ENCODE measurements around the gene HNRNPC.
A peak's percentile ranks its signal among the peaks of the same experiment; 100 is the strongest.

HNRNPC gene

DNA sequence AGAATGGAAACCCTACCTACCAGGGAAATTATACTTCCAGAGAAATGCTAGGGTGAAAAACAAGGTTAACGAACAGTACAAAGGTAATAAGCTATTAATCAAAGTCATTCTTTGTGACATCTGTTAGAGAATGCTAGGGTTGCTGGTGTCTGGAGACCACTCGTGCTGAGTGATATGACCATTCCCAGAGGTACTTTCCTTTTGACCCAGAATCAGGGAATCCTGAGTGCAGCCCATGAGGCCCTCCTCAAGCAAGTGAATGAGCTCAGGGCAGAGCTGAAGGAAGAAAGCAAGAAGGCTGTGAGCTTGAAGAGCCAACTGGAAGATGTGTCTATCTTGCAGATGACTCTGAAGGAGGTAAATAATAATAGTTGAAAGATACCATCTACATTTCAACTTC lies 42.4 kb upstream of the HNRNPC start:
- no peak overlapping the region for H3K4me2 ChIP-seq (ENCODE audit: low read depth, low read length, poor library complexity, severe bottlenecking)
- H3K9me3 ChIP-seq (ENCODE audit: insufficient read depth, low read length): no peaks in the 10 kb centered on the region
- no peak for TF ChIP-seq EZH2phosphoT487 (conservative IDR thresholded peaks at IDR 0.05; ENCODE audit: low read length)
- TF ChIP-seq, protein P1, sequence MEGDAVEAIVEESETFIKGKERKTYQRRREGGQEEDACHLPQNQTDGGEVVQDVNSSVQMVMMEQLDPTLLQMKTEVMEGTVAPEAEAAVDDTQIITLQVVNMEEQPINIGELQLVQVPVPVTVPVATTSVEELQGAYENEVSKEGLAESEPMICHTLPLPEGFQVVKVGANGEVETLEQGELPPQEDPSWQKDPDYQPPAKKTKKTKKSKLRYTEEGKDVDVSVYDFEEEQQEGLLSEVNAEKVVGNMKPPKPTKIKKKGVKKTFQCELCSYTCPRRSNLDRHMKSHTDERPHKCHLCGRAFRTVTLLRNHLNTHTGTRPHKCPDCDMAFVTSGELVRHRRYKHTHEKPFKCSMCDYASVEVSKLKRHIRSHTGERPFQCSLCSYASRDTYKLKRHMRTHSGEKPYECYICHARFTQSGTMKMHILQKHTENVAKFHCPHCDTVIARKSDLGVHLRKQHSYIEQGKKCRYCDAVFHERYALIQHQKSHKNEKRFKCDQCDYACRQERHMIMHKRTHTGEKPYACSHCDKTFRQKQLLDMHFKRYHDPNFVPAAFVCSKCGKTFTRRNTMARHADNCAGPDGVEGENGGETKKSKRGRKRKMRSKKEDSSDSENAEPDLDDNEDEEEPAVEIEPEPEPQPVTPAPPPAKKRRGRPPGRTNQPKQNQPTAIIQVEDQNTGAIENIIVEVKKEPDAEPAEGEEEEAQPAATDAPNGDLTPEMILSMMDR (IDR thresholded peaks at IDR 0.05; ENCODE audit: insufficient read depth, low read length, poor library complexity, severe bottlenecking): no peak
- H4K20me1 ChIP-seq (ENCODE audit: low read depth, low read length): no peaks in the 10 kb centered on the region
- H3K4me3 ChIP-seq (ENCODE audit: insufficient read depth, low read length, poor library complexity, severe bottlenecking): no peak overlapping the region
- no peaks in the 10 kb centered on the region; the same call in 1 of the 2 replicates for H3K27me3 ChIP-seq (ENCODE audit: low read length)
- H3K9ac ChIP-seq (ENCODE audit: low read length): no peak overlapping the region
- H3F3A ChIP-seq (ENCODE audit: insufficient read depth): peaks cover 21% of the 10 kb centered on the region; the same call in 1 of the 2 replicates
- no peaks in the 10 kb centered on the region for H3K79me2 ChIP-seq (ENCODE audit: insufficient read depth, low read length)
- H3K9me2 ChIP-seq (replicated peaks; ENCODE audit: insufficient read depth, low read length): no peaks in the 10 kb centered on the region
- H3K27ac ChIP-seq (ENCODE audit: low read depth, low read length): no peak overlapping the region
- H2AFZ ChIP-seq (ENCODE audit: low read depth, low read length, severe bottlenecking): no peak overlapping the region
- no peaks in the 10 kb centered on the region for H3K36me3 ChIP-seq (ENCODE audit: low read length)

DNA sequence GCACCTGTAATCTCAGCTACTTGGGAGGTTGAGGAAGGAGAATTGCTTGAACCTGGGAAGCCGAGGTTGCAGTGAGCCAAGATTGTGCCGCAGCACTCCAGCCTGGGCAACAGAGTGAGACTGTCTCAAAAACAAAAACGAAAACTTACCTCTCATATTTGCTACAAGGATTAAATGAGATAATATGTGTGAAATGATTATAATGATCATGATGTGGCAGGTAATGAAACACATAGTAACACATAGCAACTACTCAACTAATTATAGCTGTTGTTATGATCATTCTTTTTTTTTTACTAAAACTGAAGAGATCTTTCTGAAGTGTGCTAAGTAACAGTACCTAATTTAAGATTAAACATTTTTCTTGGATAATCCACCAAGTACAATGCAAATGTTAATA lies 40.7 kb upstream of the HNRNPC start:
- Histone ChIP-seq H2AFZ (ENCODE audit: low read depth, low read length, severe bottlenecking) (no peak overlapping the region), H3K9me2 (replicated peaks; ENCODE audit: insufficient read depth, low read length) (no peaks in the 10 kb centered on the region)

DNA sequence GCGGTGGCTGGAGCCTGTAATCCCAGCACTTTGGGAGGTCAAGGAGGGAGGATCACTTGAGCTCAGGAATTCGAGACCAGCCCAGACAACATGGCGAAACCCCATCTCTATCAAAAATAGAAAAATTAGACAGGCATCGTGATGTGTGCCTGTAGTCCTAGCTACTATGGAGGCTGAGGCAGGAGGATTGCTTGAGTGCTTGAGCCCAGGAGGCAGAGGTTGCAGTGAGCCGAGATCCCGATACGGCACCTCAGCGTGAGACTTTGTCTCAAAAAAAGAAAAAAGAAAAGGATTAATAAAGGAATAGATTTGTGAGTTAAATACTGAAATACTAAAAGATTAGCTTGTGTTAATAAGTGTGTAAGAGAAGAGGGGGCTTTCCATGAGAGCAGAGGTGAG lies 40.0 kb upstream of the HNRNPC start:
- no peaks in the 10 kb centered on the region for H3K36me3 ChIP-seq (ENCODE audit: low read length)
- H3K27me3 ChIP-seq (ENCODE audit: low read length): no peaks in the 10 kb centered on the region; the same call in 1 of the 2 replicates
- H3K9me2 ChIP-seq (replicated peaks; ENCODE audit: insufficient read depth, low read length): no peaks in the 10 kb centered on the region
- H3K4me3 ChIP-seq (ENCODE audit: insufficient read depth, low read length, poor library complexity, severe bottlenecking): peak overlapping the region; percentile 38
- no peaks in the 10 kb centered on the region for H3K79me2 ChIP-seq (ENCODE audit: insufficient read depth, low read length)
- peak overlapping the region; percentile 61 for H3K4me2 ChIP-seq (ENCODE audit: low read depth, low read length, poor library complexity, severe bottlenecking)
- no peaks in the 10 kb centered on the region for H3K9me3 ChIP-seq (ENCODE audit: insufficient read depth, low read length)
- no peaks in the 10 kb centered on the region for H4K20me1 ChIP-seq (ENCODE audit: low read depth, low read length)
- peaks cover 21% of the 10 kb centered on the region; the same call in 1 of the 2 replicates for H3F3A ChIP-seq (ENCODE audit: insufficient read depth)
- TF ChIP-seq, protein P1 (IDR thresholded peaks at IDR 0.05; ENCODE audit: insufficient read depth, low read length, poor library complexity, severe bottlenecking): no peak
- no peak for TF ChIP-seq EZH2phosphoT487 (conservative IDR thresholded peaks at IDR 0.05; ENCODE audit: low read length)
- no peak overlapping the region; the same call in 1 of the 2 replicates for H3K27ac ChIP-seq (ENCODE audit: low read depth, low read length)
- H3K9ac ChIP-seq (ENCODE audit: low read length): peak overlapping the region; percentile 52
- H2AFZ ChIP-seq (ENCODE audit: low read depth, low read length, severe bottlenecking): peak overlapping the region; percentile 91

More for the DNA sequence above, 40.7 kb upstream of the HNRNPC start:
- H3F3A ChIP-seq (ENCODE audit: insufficient read depth): peaks cover 21% of the 10 kb centered on the region; the same call in 1 of the 2 replicates
- TF ChIP-seq, protein P1 (IDR thresholded peaks at IDR 0.05; ENCODE audit: insufficient read depth, low read length, poor library complexity, severe bottlenecking): no peak
- TF ChIP-seq EZH2phosphoT487 (conservative IDR thresholded peaks at IDR 0.05; ENCODE audit: low read length): no peak
- H3K36me3 ChIP-seq (ENCODE audit: low read length): no peaks in the 10 kb centered on the region
- no peaks in the 10 kb centered on the region for H3K9me3 ChIP-seq (ENCODE audit: insufficient read depth, low read length)
- no peak overlapping the region for H3K27ac ChIP-seq (ENCODE audit: low read depth, low read length)
- H3K27me3 ChIP-seq (ENCODE audit: low read length): no peaks in the 10 kb centered on the region; the same call in 1 of the 2 replicates
- H3K9ac ChIP-seq (ENCODE audit: low read length): no peak overlapping the region
- no peak overlapping the region for H3K4me3 ChIP-seq (ENCODE audit: insufficient read depth, low read length, poor library complexity, severe bottlenecking)
- no peaks in the 10 kb centered on the region for H4K20me1 ChIP-seq (ENCODE audit: low read depth, low read length)
- no peaks in the 10 kb centered on the region for H3K79me2 ChIP-seq (ENCODE audit: insufficient read depth, low read length)
- no peak overlapping the region for H3K4me2 ChIP-seq (ENCODE audit: low read depth, low read length, poor library complexity, severe bottlenecking)

Measured in SU-DHL-6 (cell line).